SK-N-SH (cell line): Measurements from ENCODE around the gene OR56A4. TPM values are rescaled to one million over a fixed set of nuclear protein-coding genes. Genes with fewer than 3 reads are reported as not detected.

Source experiments
- CTCF ChIA-PET: fragments of 300-600, 350-600 bp; formaldehyde crosslinking; extraction: SDS; loops from one replicate; lab custom pipeline; 2021; lab: Yijun Ruan, JAX
- POLR2A ChIA-PET: fragments of 350-600 bp; sonication (Branson Sonifier 250); formaldehyde crosslinking; extraction: SDS; loops from one replicate; lab custom pipeline; 2020; ENCODE audit warnings: antibody characterized with exemption, inconsistent platforms; lab: Yijun Ruan, JAX
- DNase-seq: peaks from one replicate; pipeline ENCODE4 v3.0.0; 2012
- H2AFZ ChIP-seq: fragments of 200-600 bp; sonication (generic); 2 replicates; pipeline ENCODE4 v1.8.1; 2016; ENCODE audit warnings: antibody characterized with exemption, mild to moderate bottlenecking, low read depth
- H3F3A ChIP-seq: fragments of 200-600 bp; sonication (generic); replicated peaks from 2 replicates; pipeline ENCODE3; 2016; ENCODE audit warnings: antibody characterized with exemption, mild to moderate bottlenecking; ENCODE audit not compliant: insufficient read depth
- H3K27ac ChIP-seq, 2 experiments: fragments of 200-500 bp in 1 of 2; fragments of 200-600 bp in 1 of 2; sonication (Bioruptor generic) in 1 of 2; sonication (generic), shearing (Covaris generic) in 1 of 2; 2 replicates each; pipeline versions ENCODE4 v1.5.1 to v1.6.1; 2014 to 2016; ENCODE audit warnings: low read depth in 2 of 2, inconsistent platforms in 1 of 2, low read length in 1 of 2, mild to moderate bottlenecking in 1 of 2, mixed read lengths in 1 of 2
- H3K27me3 ChIP-seq: fragments of 200-600 bp; sonication (generic), shearing (Covaris generic); 2 replicates; pipeline ENCODE4 v1.6.1; 2016; ENCODE audit warnings: mixed run types; ENCODE audit not compliant: insufficient read depth
- H3K36me3 ChIP-seq, 2 experiments: fragments of 200-500 bp in 1 of 2; fragments of 200-600 bp in 1 of 2; sonication (Bioruptor generic) in 1 of 2; sonication (generic) in 1 of 2; replicated peaks in 1 of 2; 2 replicates each; pipeline versions ENCODE3 to v1.5.1; 2014 to 2016; ENCODE audit warnings: low read length in 1 of 2, mild to moderate bottlenecking in 1 of 2; ENCODE audit not compliant: insufficient read depth in 2 of 2, control insufficient read depth in 1 of 2
- H3K4me1 ChIP-seq, 2 experiments: fragments of 200-500 bp in 1 of 2; fragments of 200-600 bp in 1 of 2; sonication (Bioruptor generic) in 1 of 2; sonication (generic), shearing (Covaris generic) in 1 of 2; 2 replicates each; pipeline versions ENCODE4 v1.5.1 to v1.6.1; 2014 to 2016; ENCODE audit warnings: low read depth in 1 of 2, low read length in 1 of 2, mixed run types in 1 of 2; ENCODE audit not compliant: insufficient read depth in 2 of 2, control insufficient read depth in 1 of 2
- H3K4me2 ChIP-seq: fragments of 200-600 bp; sonication (generic), shearing (Covaris generic); 2 replicates; pipeline ENCODE4 v1.6.1; 2017; ENCODE audit warnings: mixed run types
- H3K4me3 ChIP-seq, 2 experiments: fragments of 200-500 bp in 1 of 2; fragments of 200-600 bp in 1 of 2; sonication (Bioruptor generic) in 1 of 2; sonication (generic), shearing (Covaris generic) in 1 of 2; 2 replicates each; pipeline versions ENCODE4 v1.5.1 to v1.8.1; 2014 to 2016; ENCODE audit warnings: low read depth in 2 of 2, inconsistent platforms in 1 of 2, low read length in 1 of 2, mild to moderate bottlenecking in 1 of 2, mixed read lengths in 1 of 2, moderate library complexity in 1 of 2
- H3K79me2 ChIP-seq: fragments of 200-600 bp; sonication (generic); 2 replicates; pipeline ENCODE4 v1.8.1; 2017; ENCODE audit warnings: mild to moderate bottlenecking; ENCODE audit not compliant: insufficient read depth
- H3K9ac ChIP-seq: fragments of 200-600 bp; sonication (generic); 2 replicates; pipeline ENCODE4 v1.6.1; 2017; ENCODE audit warnings: mixed run types
- H3K9me2 ChIP-seq: fragments of 200-600 bp; sonication (generic); 2 replicates; pipeline ENCODE4 v1.6.1; 2017; ENCODE audit warnings: mixed run types
- H3K9me3 ChIP-seq: fragments of 200-600 bp; sonication (generic); 2 replicates; pipeline ENCODE4 v1.6.1; 2017; ENCODE audit warnings: mixed run types, mild to moderate bottlenecking, moderate library complexity
- H4K20me1 ChIP-seq: fragments of 200-600 bp; sonication (generic); 2 replicates; pipeline ENCODE4 v1.6.1; 2017; ENCODE audit warnings: mild to moderate bottlenecking, mixed run types; ENCODE audit not compliant: insufficient read depth
- EP300 ChIP-seq, 2 experiments: IDR thresholded peaks; 2 replicates each; pipeline versions ENCODE4 v1.4.0 to v1.6.1; 2012; ENCODE audit warnings: borderline replicate concordance in 1 of 2, low read depth in 1 of 2, low read length in 1 of 2
- GATA2 ChIP-seq: sonication (generic); formaldehyde crosslinking; IDR thresholded peaks from 2 replicates; pipeline ENCODE4 v1.5.0; 2020; ENCODE audit warnings: mild to moderate bottlenecking, missing genetic modification reagents
- MXI1 ChIP-seq: IDR thresholded peaks from 2 replicates; pipeline ENCODE4 v1.6.1; 2012; ENCODE audit warnings: mild to moderate bottlenecking, low read depth, low read length, improper control_type of control experiment
- RAD21 ChIP-seq: IDR thresholded peaks from 2 replicates; pipeline ENCODE4 v1.6.1; 2012; ENCODE audit warnings: mild to moderate bottlenecking, low read length
- RFX5 ChIP-seq: IDR thresholded peaks from 2 replicates; pipeline ENCODE4 v1.6.1; 2012; ENCODE audit warnings: mild to moderate bottlenecking, improper control_type of control experiment, low read length
- SMC3 ChIP-seq: IDR thresholded peaks from 2 replicates; pipeline ENCODE4 v1.6.1; 2012; ENCODE audit warnings: low read depth, low read length, improper control_type of control experiment
- USF1 ChIP-seq: IDR thresholded peaks from 2 replicates; pipeline ENCODE4 v1.4.0; 2012; ENCODE audit warnings: low read depth, borderline replicate concordance
- WGBS: methylation state at CpG from one replicate; pipeline ENCODE4 v1.1.6; 2017; ENCODE audit warnings: low lambda C conversion rate; 5-methylcytosine and 5-hydroxymethylcytosine counted together
- polyA plus RNA-seq, 3 experiments: library from polyadenylated mRNA; depleted of rRNA; stranded (reverse); fragments of >200 nt; gene quantifications; 2 replicates each; pipeline ENCODE4 v1.2.3, GENCODE V29; 2012
- small RNA-seq, 7 experiments: library from RNA; depleted of rRNA; stranded (forward); fragments of <200 nt; gene quantifications; one replicate each; pipeline ENCODE3, GENCODE V24; 2012
- TF ChIP-seq, protein P1 (sequence below): IDR thresholded peaks from 2 replicates; pipeline ENCODE4 v1.4.0; 2012; ENCODE audit warnings: low read depth

The OR56A4 gene
- polyA plus RNA-seq, 1 of the 3 experiments (the other 2 are of a cell fraction), result not detected

GRCh38 chr11:5955586-5955985 lies 51.2 kb downstream of the OR56A4 start:
- Histone ChIP-seq H3K4me3 (no peak overlapping the region), H3F3A (no peaks in the 10 kb centered on the region), H2AFZ (no peak overlapping the region), H3K79me2 (no peaks in the 10 kb centered on the region), H3K9me3 (no peaks in the 10 kb centered on the region), H3K9me2 (no peaks in the 10 kb centered on the region), H3K27me3 (no peaks in the 10 kb centered on the region), H4K20me1 (no peaks in the 10 kb centered on the region), H3K4me1 (no peaks in the 10 kb centered on the region), H3K9ac (no peak overlapping the region), H3K4me2 (no peak overlapping the region), H3K36me3 (no peaks in the 10 kb centered on the region), H3K27ac (no peak overlapping the region)
- WGBS, result 12% methylated on average over 3 of the region's 3 CpGs
- CTCF ChIA-PET, result no interaction called here
- TF ChIP-seq, protein P1, sequence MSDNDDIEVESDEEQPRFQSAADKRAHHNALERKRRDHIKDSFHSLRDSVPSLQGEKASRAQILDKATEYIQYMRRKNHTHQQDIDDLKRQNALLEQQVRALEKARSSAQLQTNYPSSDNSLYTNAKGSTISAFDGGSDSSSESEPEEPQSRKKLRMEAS, result no peak
- TF ChIP-seq MXI1 (no peak), GATA2 (no peak), USF1 (no peak), SMC3 (no peak), RFX5 (no peak), RAD21 (no peak), EP300 (IDR thresholded peaks at IDR 0.05; ENCODE audit: borderline replicate concordance in 1 of 2, low read depth in 1 of 2, low read length in 1 of 2) (no peak)
- no peak for DNase-seq
- POLR2A ChIA-PET, result no interaction called here

Small RNAs within 50 kb of the gene (small RNA-seq; reads per million reads assigned to genes)
- gene RNA5SP329, result 0 reads per million in 7 experiments

Other genes starting within 250 kb of the OR56A4 start
- gene OR52N5, start 223.6 kb downstream of the OR56A4 start, polyA plus RNA-seq (2012; rRNA removed), result not detected in 2 replicates
- not detected in 2 replicates for gene OR52N1, start 215.7 kb downstream of the OR56A4 start, polyA plus RNA-seq (2012; rRNA removed)
- not detected in 2 replicates for gene OR52N2, start 198.0 kb downstream of the OR56A4 start, polyA plus RNA-seq (2012; rRNA removed)
- not detected in 2 replicates for gene OR52E6, start 165.0 kb downstream of the OR56A4 start, polyA plus RNA-seq (2012; rRNA removed)
- gene OR52E8, start 149.3 kb downstream of the OR56A4 start, polyA plus RNA-seq (2012; rRNA removed), result not detected in 2 replicates
- gene OR52E4, start 126.3 kb downstream of the OR56A4 start, polyA plus RNA-seq (2012; rRNA removed), result not detected in 2 replicates
- not detected in 2 replicates for gene OR52E5, start 113.7 kb downstream of the OR56A4 start, polyA plus RNA-seq (2012; rRNA removed)
- gene OR56A3, start 64.7 kb downstream of the OR56A4 start, polyA plus RNA-seq (2012; rRNA removed), result not detected in 2 replicates
- not detected in 2 replicates for gene OR56A5, start 38.5 kb downstream of the OR56A4 start, polyA plus RNA-seq (2012; rRNA removed)
- gene OR52L1, start 20.0 kb downstream of the OR56A4 start, polyA plus RNA-seq (2012; rRNA removed), result not detected in 2 replicates
- gene OR56A1, start 23.8 kb upstream of the OR56A4 start, polyA plus RNA-seq (2012; rRNA removed), result not detected in 2 replicates
- gene OR56B4, start 100.7 kb upstream of the OR56A4 start, polyA plus RNA-seq (2012; rRNA removed), result not detected in 2 replicates
- gene OR52B2, start 163.4 kb upstream of the OR56A4 start, polyA plus RNA-seq (2012; rRNA removed), result not detected in 2 replicates
- gene OR52W1, start 192.3 kb upstream of the OR56A4 start, polyA plus RNA-seq (2012; rRNA removed), result not detected in 2 replicates
- gene C11orf42, start 198.6 kb upstream of the OR56A4 start, polyA plus RNA-seq (2012; rRNA removed), result not detected in 2 replicates
- 26.3 and 38.2 TPM in 2 replicates for gene FHIP1B, start 227.7 kb upstream of the OR56A4 start, polyA plus RNA-seq (2012; rRNA removed)
- 0.08 and 0.13 TPM in 2 replicates for gene CNGA4, start 232.1 kb upstream of the OR56A4 start, polyA plus RNA-seq (2012; rRNA removed)